DND-41 (cell line): Measurements from ENCODE around the gene TMEM91.

Source experiments
- CTCF ChIP-seq: IDR thresholded peaks from 2 replicates; pipeline ENCODE4 v1.5.1; 2012; ENCODE audit warnings: borderline replicate concordance, low read length, moderate library complexity, mild to moderate bottlenecking; ENCODE audit not compliant: poor library complexity, severe bottlenecking; ENCODE audit errors: extremely low read depth
- EZH2 ChIP-seq: IDR thresholded peaks from 3 replicates; pipeline ENCODE4 v1.6.1; 2012; ENCODE audit warnings: borderline replicate concordance, low read depth, mild to moderate bottlenecking, moderate library complexity, low read length, inconsistent platforms; ENCODE audit not compliant: severe bottlenecking

- no peak for TF ChIP-seq CTCF
- no peak for TF ChIP-seq EZH2
Observed at GRCh38 chr19:41341669-41342490, 34.5 kb upstream of the TMEM91 start.
